CD1c-positive myeloid dendritic cell (primary cell): ENCODE data around the gene AKR7A3.
"Not testable (repeated sequence)": the region's sequence is repeated elsewhere in the genome, so short reads cannot be mapped to it uniquely, and the experiment has no call there.

Source experiments
- DNase-seq: peaks from one replicate; pipeline ENCODE4 v3.0.0-alpha.2; 2016; ENCODE audit errors: extremely low spot score

The AKR7A3 gene

DNA sequence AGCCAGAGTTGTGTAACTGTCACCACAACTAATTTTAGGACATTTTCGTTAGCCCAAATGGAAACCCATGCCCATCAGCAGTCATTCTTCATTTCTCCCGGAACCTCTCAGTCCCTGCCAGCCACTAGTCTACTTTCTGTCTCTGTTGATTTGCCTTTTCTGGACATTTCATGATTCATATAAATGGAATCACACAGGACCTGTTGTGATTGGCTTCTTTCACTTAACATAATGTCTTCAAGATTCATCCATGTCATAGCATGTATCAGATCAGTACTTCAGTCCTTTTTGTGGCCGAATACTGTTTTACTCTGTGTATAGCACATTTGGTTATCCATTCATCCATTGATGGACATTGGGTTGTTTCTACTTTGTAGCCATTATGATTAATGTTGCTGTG lies 30.6 kb upstream of the AKR7A3 start:
- DNase-seq = no peak

DNA sequence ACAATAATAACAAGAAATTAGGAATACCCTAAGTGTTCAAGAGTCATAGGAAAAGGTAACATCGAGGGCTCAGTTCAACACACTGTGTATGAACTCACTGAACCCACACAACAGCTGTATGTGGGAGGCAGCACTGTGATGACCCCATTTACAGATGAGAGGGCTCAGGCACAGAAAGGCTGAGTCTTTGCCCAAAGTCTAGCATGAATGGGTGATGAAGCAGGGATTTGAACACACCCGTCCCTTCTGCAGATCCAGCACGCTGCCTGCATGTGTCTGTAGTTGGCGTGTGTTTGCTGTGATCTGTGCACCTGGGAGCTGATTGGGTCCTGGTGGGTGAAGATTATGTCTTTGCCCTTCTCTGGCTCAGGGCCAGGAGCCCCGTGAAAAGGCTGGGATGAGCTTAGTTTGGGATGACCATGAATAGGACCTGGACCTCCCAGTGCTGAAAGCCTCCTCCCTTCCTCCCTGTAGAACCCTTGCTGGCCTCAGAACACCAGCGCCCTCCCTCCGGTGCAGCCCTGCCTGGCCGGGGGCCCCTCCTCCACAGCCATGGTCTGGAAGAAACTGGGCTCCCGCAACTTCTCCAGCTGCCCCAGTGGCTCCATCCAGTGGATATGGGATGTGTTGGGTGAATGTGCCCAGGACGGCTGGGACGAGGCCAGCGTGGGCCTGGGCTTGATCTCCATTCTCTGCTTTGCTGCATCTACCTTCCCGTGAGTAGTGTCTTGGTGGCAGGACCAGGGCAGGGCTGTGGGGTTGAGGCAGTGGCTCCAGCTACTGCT lies 28.7 kb upstream of the AKR7A3 start:
- no peak for DNase-seq

DNA sequence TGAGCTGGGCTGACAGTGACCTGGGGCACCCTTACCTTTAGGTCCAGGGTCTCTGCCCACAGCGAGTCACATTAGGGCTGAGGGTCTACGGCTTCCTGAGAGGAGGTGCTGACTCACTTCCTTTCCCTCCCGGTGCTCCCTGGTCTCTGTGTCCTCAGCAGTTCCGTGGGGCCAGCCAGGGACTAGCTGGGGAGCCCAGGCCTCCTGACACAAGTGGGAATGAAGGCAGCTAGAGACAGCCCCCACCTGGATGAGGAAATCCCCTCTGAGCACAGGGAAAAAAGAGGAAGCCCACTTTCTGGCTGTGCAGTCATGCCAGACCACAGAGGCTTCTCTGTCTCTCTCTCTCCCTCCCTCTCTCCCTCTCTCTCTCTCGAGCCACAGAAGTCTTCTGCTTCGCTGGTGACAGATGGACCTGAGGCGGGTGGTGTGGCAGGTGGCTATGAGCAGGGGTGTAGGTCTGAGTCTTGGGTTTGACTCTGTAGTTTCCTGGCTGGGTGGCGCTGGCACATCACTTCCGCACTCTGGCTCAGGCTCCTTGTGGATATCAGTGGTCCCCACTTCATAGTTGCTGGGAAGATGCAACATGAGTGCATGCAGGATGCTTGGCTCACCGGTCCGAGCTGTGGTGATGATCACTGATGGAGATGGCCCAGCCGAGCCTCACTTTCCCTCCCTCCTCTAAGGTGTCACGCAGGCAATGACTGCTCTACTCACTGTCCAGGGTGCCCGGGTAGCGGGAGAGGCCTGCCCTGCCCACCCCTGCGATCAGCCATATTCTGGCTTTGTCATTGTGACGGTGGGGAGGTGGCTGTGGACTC lies 27.0 kb upstream of the AKR7A3 start:
- peak; percentile 63 for DNase-seq

DNA sequence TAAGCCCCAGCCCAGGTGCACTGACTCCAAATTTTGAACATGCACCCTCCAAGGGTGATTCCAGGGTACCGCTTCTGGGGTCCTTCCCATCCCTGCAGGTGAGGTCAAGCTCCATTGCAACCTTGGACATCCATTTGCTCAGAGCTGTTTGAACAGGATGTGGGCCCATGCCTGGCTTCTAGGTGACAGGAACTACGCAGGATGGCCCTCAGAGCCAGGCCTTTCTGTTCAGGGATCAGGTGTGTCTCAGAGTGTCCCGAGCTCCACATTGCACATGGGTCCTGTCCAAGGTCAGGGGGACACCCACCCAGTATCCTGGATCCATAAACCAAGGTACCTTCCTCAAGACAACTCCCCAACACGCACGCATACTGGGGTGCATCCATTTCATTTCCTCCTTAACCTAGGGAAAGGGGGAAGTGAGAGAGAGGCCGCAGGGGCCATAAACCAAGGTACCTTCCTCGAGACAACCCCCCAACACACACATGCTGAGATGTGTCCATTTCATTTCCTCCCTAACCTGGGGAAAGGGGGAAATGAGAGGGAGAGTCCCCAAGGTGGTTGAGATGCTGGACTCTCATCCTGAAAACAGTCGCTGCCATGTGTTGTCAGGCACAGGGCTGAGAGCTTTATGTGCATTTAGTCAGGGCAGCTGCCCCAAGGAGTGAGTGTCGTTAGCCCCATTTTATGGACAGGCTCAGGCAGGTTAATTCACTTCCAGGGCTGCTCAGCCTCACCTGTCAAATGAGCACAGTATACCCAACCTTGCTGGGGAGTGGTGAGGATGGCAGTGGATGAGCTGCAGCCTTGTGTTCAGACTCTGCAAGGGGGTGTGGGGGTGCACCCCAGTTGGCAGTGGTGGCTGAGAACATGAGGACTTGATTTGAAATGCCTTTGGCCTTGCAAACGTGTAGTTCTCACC lies 25.7 kb upstream of the AKR7A3 start:
- DNase-seq = peak; percentile 59

DNA sequence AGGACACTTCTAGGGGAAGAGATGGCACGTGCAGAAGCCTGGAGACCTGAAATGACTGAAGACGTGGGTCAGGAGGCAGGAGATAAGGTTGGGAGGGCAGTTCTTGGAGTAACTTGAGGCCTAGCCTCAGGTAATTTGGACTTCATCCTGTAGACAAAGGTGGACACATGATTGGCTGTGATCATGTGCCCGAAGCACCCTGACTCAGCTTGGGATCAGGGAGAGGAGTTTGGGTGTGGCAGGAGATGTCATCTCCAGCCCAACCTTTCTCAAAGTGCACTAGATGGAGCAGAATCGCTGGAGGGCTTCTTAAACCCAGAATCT lies 25.0 kb upstream of the AKR7A3 start:
- DNase-seq = no peak

DNA sequence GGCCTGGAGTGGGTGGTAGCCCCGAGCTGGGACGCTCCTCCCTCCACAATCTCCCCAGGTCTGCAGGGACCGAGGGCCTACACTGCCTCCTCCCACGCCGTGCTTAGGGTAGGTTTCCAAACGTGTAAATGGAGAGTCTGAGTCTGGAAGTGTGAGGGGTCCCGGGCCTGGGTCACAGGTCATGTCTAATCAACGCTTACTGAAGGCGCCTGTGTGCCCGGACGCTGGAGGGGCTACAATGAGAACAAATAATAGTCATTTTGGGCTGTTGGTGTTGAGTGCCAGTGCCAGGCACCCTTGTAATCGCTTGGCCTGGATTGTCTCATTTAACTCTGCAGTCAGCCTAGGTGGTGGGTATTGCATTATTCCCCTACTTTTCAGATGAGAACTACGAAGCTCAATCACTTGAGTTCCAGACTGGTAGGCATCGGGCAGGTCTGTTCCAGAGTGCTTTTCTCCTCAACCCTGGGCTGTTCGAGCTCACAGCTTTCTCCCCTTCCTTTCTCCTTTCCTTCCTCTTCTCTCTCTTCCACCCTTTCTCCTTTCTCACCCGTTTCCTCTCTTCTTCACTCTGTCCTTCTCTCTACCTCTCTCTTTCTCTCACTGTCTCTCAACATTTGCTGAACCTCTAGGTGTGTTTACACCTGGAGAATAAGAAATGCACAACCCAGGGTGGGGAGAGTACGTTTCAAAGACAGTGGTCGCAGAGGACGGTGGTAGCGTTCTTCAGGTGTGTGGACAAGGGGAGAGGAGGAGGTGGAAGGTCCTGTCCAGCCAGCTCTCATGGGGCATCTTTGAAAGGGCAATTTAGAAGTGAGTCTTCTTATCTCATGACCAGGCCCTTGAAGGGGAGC lies 24.4 kb upstream of the AKR7A3 start:
- DNase-seq = no peak

DNA sequence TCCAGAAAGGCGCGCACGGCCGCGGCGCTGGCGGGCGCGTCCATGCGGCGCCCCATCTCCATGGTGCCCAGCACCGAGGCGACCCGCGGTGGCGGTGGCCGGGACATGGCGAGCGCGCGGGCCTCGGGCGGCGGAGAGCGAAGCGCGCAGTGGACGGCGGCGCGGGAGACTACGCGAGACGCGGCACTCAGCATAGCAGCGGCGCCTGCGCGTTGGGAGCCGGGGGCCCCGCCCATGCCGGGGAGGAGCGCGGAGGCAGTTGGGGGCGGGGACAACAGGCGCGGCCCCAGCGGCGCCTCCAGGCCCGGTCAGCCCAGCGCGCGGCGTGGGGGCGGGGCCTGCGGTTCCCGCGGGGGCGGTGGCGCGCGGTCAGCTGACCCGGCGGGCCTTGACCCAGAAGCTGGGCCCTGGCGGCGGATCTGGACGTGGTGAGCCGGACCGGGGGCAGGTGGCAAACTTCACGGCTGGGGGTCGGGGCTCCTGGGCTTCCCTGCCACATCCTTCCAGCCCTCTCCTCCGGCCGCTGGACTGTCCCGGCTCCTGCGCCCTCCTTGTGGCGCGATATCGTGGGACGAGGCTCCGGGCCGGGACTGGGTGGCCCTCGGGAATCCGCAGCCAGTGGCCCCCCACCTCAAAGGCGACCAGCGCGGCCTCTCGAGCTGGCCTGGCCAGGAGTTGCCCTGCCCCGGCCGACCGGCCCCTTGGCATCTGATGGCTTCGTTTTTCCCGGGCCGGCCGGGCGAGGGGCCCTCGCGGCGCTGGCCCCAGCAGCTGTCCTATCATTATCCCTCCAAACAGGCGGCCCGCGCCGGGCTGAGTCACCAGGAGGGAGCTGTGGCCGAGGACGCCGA lies 23.6 kb upstream of the AKR7A3 start, which contains the start of the genes AKR7A2 and SLC66A1:
Gene AKR7A2, minus strand, starts transcription at position 214 of the 851 bp plus-strand sequence. Its CDS starts 20 bp downstream, at position 194.
Gene SLC66A1, plus strand, starts transcription at position 396 of the 851 bp plus-strand sequence. CDS start 5,352 bp downstream, outside the sequence.
- DNase-seq = peak; percentile 98

DNA sequence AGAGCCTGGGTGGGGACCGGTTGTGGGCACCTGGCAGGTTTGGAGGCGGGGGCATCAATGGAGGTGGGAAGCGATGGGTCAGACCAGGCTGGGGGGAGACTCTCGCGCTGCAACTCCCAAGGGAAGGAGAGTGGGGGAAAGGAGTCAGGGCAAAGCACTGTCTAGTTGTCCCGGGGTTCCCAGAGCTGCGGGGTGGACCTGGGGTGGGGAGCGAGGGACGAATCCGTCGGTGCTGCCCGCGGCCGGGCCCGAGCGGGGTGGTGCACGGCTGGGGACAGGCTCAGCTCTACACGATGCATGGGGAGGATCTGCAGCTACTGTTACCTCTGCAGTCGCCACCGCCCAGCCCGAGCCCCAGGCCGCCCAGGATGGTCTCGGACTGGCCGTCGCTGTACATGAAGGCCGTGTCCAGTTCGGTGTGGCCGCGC lies 22.9 kb upstream of the AKR7A3 start:
- DNase-seq = no peak

DNA sequence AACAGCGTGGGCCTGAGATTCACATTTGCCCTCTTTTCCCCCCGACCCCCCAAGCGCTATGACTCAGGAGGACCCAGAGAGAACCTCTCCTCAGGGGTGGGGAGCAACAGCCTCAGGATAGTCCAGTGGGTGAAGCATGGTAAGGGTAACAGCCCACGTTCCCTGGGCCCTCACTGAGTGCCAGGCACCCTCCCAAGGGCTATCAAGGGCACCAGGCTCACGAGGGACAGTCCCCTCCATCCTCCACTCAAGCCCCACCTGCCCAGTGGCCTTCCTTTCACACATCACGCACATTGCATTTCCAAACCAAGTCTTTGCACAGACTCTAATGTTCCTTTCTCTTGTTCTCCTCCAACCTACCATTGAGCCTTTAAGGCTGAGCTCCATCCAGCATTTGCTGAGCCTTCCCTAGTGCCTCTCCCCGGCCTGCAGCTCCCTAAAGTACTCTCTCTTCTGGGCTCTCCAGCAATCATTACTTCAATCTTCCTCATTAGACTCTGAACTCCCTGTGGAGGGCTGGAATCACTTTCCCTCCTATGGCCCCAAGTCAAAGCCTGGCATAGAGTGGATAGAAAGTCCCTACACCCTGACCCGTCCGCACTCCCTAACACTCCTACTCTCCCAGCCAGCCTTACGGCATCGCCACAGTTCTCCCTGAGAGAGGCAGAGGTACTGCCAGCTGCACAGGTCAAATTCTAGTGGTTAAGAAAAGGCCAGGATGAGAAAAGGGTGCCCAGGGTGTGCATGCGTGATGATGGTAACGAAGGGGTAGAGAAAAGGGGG lies 22.3 kb upstream of the AKR7A3 start:
- no peak for DNase-seq

DNA sequence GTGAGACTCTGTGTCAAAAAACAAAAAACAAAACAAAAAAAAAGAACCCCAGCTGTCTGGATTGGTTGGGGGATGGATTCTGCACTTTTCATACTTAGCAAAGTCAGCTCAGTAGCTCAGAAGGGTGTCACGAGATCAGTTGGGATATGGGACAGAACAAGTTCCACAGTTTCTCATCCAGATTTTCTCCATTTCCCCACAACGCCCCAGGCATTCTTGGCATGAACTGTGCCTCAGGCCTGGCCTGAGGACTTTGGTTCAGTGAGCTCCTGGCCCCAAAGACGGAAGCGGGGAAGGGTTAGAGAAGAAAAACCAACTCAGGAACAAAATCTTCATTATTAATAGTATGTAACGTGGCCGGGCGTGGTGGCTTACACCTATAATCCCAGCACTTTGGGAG lies 21.5 kb upstream of the AKR7A3 start:
- DNase-seq = no peak

DNA sequence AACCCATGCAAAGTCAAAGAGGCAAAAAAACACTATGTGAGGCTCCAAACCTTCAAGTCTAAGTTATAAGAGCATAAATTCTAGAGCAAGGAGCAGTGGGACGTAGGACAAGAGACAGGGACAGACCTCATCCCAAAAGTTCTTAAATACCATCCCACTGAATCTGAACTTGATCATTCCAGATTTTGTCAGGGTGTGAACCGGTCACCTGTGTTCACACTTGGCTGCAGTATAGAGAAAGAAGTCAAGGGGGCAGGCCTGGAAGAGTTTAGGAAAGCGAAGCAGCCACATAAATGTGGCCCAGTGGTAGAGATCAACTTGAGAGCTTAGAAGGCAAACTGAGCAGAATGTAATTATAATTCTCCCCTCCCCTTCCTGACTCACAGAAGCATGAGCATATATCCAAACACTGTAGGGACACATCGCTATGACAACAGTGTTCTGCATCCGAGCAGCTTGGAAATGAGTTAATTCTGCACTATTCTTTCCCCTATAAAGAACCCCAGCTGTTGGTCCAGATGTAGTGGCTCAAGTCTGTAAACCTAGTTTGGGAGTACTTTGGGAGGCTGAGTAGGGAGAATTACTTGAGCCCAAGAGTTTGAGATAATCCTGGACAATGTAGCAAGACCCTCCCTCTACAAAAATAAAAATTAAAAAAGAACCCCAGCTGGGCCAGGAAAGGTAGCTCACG lies 20.7 kb upstream of the AKR7A3 start:
- DNase-seq = no peak

DNA sequence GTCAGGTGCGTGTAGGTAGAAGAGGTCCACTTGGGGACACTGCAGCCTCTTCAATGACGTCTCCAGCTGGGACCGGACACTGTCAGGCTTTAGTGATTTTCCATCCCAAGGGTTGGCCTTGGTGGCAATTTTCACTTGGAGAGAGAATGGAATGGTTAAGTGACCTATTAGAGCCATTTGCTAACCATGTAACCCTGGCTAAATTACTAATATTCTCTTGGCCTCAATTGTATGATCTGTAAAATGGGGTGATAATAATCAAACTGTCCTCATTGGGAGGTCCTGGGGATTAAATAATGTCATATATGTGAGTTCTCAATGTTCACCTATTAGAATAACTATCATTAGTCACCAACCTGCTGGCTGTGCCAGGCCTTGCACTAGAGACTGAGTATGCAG lies 19.9 kb upstream of the AKR7A3 start:
- no peak for DNase-seq

DNA sequence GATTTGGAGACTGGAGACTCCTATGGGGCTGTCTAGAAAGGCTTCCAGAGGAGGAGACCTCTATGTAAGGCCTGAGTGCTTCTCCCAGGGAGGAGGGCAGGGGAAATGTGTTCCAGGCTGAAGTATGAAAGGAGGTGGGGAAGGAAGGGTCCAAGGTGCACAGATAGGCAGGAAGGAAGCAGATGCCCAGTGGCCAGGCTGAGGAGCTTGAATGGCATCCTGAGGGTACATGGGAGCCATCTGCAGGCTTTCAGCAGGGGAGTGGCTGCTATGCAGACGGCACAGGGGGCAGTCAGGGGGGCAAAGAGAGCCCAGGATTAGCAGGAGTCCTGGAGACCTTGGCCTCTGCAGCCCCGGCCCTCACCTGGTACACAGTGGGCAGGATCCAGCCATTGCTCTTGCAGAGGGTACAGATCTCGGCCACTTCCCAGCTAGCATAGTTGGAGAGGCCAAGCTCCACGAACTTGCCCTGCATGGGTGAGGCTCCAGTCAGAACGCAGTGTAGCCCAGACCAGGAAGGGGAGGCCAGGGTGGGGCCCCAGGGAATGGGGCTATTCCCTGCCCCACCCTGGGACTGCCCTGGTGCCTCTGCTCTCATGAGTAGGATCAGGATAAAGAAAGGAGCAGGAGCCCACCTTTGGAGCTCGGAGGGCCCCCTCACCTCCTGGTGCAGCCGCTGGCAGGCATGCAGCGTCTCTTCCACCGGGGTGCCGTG lies 19.4 kb upstream of the AKR7A3 start:
- no peak for DNase-seq

DNA sequence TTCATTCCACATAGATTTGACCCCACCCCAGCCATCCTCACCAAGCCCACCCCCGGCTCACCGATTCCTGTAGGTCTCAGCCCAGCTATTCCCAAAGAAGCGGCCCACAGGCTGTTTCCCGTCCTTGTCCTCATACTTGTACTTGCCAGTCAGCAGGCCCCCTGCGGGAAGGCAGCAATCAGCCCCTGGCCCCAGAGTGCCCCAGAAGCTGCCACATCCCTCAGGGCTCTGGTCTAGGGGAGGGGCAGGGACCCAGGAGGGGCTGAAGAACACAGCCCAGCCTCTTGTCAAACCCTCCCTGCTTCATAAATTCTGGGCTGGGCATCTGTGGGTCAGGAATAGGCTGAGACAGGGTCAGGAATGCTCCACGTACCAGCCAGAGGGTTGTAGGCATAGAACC lies 18.4 kb upstream of the AKR7A3 start:
- DNase-seq = no peak

DNA sequence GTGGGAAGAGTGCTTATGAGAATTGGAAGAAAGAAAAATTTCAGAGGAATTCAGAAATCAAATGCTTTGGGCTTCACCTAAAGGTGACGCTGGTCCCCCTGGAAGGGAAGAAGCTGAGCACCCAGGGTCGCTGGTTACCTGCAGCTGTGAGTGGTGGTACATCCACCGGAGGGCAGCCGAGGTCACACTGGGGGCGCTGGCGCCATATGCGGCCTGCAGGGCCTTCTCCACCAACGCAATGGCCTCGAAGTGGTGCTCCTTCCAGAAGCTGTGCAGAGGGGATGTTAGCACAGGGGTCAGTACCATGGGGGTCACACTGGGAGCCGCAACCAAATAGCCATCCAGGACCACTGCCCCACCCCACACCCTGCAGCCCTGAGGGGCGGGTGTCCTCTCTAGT lies 17.3 kb upstream of the AKR7A3 start:
- DNase-seq = no peak

DNA sequence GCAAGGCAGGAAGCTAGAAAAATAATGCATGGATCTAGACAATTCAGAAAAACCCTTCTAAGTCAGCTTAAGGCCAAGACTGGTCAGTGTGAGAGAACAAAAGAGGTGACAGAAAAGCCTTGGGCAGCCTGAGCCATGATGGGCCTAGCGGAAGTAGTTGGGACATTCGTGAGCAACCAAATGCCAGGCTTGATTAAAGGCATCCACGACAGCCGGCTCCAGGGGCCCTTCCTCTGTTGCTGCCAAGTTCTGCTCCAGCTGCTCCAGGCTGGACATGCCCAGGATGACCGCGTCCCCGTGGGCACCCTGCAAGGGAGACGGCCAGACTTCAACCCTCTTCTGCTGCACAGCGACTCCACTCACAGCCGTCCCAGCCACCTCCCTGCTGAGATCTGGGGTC lies 15.5 kb upstream of the AKR7A3 start:
- not testable (repeated sequence) for DNase-seq

DNA sequence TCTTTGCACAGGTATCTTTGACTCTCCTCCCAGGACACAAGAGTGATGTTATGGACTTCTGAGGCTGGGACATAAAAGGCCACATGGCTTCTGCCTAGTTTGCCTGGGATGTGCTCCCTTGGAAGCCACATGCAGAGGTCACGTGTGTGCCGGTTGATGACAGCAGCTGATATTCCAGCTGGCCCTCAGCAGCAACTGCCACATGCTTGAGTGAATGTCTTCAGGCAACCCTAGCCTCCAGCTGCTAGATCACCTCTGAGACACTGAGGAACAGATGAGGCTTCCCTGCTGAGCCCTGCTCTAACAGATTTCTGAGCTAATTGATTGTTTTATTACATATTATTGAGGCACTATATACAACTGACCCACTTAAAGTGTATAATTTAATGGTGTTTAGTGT lies 11.6 kb upstream of the AKR7A3 start:
- no peak for DNase-seq

DNA sequence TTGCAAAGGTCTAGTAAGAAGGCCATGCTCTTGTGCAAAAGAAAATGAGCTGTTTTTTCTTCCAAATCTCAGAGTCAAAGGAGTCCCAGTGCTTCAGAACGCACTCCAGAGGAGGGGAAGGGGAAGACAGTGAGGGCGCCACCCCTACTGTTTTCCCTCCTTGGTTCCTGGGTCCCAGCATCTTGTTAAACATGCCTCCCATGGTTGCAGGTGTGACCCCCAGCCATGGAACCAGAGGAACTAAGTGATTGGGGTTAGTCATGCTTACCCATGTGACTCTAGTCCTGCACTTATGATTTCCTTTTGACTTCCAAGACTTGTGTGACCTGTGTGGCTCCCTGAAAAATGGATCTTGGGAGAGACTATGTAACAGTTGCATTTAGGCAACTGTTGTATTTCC lies 6.1 kb upstream of the AKR7A3 start:
- no peak for DNase-seq
